GM10847 (cell line): ENCODE data around the gene RPTOR.

Experiments
- POLR2A ChIP-seq: IDR thresholded peaks from 2 replicates; pipeline ENCODE4 v1.6.1; 2011; ENCODE audit not compliant: insufficient read length; ENCODE audit errors: extremely low read depth

RPTOR gene

GRCh38 chr17:80826346-80826954 lies 281.8 kb downstream of the RPTOR start:
- no peak for TF ChIP-seq POLR2A

DNA sequence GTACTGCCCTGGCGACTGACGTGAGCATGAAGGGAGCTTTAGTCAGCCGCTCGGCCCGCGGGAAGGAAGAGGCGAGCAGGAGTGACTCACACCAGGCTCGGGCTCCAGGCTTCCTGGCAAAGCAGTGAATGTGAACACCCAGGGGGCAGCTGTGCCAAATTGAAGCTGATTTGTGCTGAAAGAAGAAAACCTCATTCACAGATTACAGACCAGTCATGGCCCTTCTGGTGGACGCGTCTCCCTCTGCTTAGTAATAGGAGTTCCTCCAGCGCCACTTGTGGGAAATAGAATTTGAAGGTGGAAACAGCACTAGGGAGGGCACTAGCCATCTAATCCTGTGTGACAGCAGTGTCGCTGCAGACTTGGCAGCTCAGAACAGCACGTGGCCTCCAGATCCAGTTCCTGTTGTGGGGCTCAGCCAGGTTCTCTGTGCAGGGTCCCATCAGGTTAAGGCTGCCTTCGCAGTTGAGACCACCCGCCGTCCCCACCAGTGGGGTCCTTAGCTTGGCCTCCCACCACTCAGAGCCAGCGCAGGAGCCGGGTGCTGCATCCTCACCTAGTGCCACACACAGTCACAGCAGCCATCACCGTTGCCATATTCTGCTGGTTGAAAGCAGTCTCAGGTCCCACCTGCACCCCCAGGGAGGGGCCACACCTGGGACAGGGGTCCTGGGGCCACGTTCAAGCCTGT lies 282.5 kb downstream of the RPTOR start:
- TF ChIP-seq POLR2A = no peak

DNA sequence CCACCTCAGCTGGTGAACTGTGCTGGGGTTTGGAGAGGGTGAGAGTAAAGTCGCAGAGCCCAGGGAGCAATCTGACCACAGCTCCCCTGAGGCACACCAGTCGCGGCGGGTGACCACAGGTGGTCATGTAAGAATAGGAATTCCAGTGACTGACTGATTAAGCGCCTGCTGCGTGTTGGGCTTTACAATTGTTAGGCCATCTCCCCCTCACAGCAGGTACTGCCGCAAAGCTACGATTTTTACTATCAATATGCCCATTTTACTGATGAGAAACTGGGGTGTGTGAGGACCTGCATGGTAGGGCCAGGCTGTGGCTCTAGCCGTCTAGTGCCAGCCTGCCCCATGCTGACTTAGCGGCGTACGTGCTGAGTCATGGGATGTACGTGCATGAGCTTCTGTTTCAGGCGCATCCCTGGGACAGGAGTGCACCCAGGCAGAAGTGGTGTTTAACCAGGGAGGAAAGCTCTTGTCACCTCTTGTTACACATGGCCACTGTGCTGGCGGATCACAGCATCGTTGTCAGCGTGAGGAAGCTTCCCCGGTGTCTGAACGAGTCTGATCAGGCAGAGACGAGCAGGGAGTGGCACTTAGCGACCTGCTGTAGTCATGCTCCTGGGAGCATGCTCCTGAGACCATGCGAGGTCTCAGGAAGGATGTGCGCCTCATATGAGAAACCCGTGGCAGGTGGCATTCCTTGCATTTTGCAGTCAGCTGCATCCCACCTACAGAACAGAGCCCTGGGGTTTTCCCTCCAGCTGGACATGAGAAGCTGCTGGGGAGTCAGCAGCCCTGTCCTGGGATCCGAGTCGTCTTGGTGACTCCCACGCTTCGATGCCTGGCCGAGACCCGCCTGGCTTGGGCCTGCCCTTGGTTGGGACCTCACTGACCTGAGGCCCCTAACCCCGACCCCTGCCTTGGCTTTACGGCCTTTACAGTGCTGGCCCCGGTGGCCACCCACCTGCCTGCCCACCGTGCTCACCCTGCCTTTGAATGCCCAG lies 283.3 kb downstream of the RPTOR start:
- no peak for TF ChIP-seq POLR2A

DNA sequence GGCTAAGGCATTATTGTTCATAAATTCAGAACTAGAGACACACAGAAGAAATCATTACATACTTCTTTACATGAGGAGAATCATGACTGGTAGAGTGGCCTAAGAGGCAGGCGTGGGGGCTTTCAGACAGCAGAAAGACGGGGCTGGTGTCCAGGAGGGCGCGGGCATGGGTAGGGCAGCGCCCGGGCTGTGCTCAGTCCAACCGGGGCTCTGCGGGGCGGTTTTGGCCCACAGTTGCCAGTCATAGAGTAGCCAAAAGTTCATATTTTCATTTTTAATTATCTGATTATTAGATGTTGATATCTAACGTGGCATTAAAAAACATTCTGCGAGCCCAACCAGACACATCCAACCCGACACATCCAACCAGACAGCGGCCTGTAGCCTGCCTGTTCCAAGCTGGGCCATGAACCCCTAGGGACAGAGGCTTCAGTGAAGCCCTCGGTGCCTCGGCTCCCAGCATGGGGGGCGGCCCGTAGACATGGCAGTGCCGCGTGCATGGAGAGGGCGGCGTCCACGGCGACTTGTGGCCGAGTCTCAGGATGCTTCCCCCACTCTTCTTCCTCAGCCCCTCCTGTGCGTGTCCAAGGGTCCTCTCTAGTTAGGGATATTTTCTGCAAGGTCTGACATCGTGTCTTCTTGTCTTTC lies 284.7 kb downstream of the RPTOR start:
- no peak for TF ChIP-seq POLR2A

DNA sequence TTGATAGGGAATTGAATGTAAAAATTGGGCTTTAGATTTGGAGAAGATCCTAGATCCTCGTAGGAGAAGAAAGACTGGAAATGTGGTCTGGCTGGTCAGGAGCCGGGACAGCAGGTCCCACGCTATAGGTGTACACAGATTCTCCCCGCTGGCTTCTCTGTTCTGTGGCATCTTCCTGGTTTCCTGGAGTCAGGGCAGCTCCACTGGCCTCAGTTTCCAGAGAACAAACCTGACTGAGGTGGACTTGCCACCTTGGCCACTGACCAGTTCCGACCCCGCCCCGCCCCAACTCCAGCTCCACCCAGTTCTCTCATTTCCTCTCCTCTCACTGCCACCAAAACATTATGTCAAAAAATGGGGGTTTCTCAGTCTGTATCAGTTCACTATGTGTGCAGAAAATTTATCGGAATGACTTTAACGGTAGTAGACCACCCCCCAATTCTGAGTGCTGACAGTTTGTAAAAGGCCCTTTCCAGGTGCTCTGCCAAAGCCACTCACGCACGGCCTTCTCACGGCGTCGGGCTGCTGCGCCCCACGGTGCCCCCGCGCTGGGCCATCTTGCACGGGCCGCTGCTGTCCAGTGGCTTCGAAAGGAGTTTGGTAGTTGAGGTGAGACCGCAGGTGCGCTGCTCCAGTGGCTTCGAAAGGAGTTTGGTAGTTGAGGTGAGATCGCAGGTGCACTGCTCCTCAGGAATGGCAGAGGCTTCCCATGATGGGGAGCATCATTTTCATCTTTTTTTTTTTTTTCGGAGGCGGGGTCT lies 285.6 kb downstream of the RPTOR start:
- no peak for TF ChIP-seq POLR2A

DNA sequence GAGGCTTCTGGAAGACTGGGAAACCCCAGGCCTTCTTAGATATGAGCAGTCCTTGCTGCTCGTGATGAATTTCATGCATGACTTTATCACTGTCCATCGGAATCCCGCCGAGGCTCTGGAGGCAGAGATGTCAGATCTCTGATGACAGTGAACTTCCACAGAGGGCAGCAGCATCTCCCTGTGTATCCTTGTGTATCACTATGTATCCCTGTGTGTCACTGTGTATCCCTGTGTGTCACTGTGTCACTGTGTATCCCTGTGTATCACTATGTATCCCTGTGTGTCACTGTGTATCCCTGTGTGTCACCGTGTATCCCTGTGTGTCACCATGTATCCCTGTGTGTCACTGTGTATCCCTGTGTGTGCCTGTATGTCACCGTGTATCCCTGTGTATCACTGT lies 286.9 kb downstream of the RPTOR start:
- no peak for TF ChIP-seq POLR2A

- TF ChIP-seq POLR2A = no peak
These were observed 287.6 kb downstream of the RPTOR start for GRCh38 chr17:80832266-80832676.

DNA sequence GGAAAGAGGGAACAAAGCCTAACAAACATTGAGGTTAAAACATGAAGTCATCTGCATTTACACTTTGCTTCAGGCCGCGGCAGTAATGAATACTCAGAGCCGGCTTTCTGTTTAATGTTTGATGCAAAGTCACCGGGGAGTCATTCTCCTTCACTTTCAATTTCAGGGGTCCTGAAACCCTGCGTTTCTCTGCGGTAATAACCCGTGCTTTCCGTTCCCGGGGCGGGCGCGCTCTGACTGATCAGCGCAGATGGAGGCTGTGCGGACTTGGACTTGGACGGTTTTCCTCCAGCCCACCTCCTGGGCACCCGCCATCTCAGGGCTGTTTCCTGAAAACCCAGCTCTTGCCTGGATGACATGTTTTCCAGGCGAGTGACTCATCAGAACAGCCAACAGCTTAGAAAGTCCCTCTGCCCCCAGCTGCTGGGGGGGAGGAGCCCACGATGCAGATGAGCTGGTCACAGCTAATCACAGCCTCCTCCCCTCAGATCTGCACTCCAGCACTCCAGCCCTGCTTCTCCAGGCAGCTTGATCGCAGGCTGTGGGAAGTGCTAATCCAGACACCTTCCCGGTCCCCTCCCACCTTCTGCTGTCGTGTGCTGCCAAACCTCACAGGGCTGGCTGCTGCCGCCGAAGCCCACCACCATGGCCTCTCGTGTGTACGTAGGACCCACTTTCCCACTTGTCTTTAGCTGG lies 288.4 kb downstream of the RPTOR start:
- TF ChIP-seq POLR2A = peak; percentile 21

GRCh38 chr17:80833952-80834892 lies 289.6 kb downstream of the RPTOR start:
- no peak for TF ChIP-seq POLR2A

GRCh38 chr17:80834893-80835275 lies 290.2 kb downstream of the RPTOR start:
- TF ChIP-seq POLR2A = no peak

DNA sequence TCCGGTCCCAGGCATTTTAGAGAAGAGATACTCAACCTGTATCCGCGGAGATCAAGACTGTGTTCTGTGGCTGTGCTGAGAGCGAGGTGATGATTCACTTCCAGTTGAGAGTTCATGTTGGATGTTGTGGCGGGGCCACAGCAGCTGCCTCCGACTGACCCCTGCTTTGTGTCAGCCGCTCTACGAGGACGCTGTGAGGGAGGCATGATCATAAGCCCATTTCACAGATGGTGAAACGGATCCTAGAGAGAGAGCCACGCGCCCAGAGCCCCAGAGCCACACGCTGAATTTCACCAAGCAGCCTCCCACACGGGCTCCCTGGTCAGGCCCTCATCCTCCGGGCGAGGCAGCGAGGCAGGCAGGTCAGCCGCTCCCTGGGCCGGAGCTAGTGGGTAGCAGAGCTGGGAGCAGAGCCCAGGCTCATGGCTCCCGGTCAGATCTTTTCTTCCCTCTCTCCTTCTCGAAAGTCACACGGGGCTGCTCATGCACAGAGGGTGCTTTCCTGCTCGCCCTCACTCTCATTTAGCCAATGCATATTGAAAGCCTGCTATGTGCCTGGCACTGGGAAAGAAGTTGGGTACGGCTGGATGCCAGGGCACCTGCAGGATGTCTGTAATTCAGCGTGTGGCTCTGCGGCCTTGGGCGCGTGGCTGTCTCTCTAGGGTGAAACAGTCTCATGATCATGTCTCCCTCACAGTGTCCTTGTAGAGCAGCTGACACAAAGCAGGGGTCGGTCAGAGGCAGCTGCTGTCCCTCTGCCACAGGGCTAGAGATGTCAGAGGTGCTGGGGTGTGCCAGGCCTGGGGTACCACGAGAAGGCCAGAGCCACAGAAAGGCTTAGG lies 291.4 kb downstream of the RPTOR start:
- no peak for TF ChIP-seq POLR2A

DNA sequence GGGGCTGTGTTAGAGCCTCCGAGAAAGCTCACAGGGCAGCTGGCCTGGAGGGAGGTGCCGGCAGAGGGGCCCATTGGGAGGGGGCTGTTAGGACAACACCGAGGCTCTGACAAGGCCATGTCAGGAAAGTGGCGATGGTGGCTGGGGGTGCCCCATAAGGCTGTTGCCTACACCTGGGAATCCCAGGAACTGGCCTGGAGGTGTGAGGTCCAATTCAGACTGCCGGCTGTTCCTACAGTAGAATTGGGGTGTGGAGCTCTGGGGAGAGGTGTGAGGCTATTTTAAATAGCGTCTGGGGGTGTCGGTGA lies 292.0 kb downstream of the RPTOR start:
- TF ChIP-seq POLR2A = no peak
